ENCODE measurements around the gene TMEM87B. TPM values are rescaled to one million over a fixed set of nuclear protein-coding genes. Genes with fewer than 3 reads are reported as not detected.

Gene TMEM87B
- total RNA-seq, 1 experiment from 2014 or later = 14.8 TPM

- DNase-seq (ENCODE audit: low read depth, low spot score) (no peak), ATAC-seq (no peak)
- intact Hi-C loops (cut with micrococcal nuclease) = no loop called here
- no peaks in the 10 kb centered on the region for H3K9me2 ChIP-seq (ENCODE audit: insufficient read depth)
- H3K4me2 ChIP-seq (ENCODE audit: low read length) = no peak overlapping the region
- no peaks in the 10 kb centered on the region for H3K79me2 ChIP-seq (ENCODE audit: insufficient read depth, low read length)
- RAD21 ChIA-PET (ENCODE audit: low non-redundant PET in 1 of 2, low total read pairs in 2 of 2, uncharacterized antibody in 2 of 2, unreplicated experiment in 2 of 2) = no interaction called here
- H3K9ac ChIP-seq (ENCODE audit: low read length) = no peak overlapping the region
- H3K4me3 ChIP-seq (replicated peaks in 1 of 2; ENCODE audit: low read depth in 1 of 2, low read length in 2 of 2) = no peak overlapping the region
- no peaks in the 10 kb centered on the region for H3K27me3 ChIP-seq (ENCODE audit: insufficient read depth, low read length)
- CTCF ChIA-PET = no interaction called here
- no peaks in the 10 kb centered on the region for H3K4me1 ChIP-seq (ENCODE audit: control insufficient read depth in 1 of 2, insufficient read depth in 2 of 2, low read length in 2 of 2)
- H2AFZ ChIP-seq (ENCODE audit: low read depth, low read length, poor library complexity, severe bottlenecking) = no peak overlapping the region
- H4K20me1 ChIP-seq (ENCODE audit: insufficient read depth) = no peaks in the 10 kb centered on the region
- POLR2A ChIA-PET = no interaction called here
- no peak overlapping the region for H3K27ac ChIP-seq (ENCODE audit: low read depth, low read length)
- no peaks in the 10 kb centered on the region for H3K9me3 ChIP-seq (ENCODE audit: control insufficient read depth in 1 of 2, insufficient read depth in 1 of 2, low read depth in 1 of 2, low read length in 2 of 2)
- peaks cover 3 to 7% of the 10 kb centered on the region in 2 experiments; a peak in 2 of 4 replicates for H3K36me3 ChIP-seq (ENCODE audit: control insufficient read depth in 1 of 2, insufficient read depth in 2 of 2, low read length in 2 of 2)
- no peak for TF ChIP-seq ELF1 (IDR thresholded peaks at IDR 0.05; ENCODE audit: borderline replicate concordance, low read depth)
- no TSS peak for BruUV-seq (replicated peaks)
Measured at GRCh38 chr2:112095681-112096080, 40.6 kb downstream of the TMEM87B start.

GRCh38 chr2:112096098-112096497 is 41.0 kb downstream of the TMEM87B start:
- BruUV-seq (replicated peaks) = no TSS peak
- H3K4me3 ChIP-seq (replicated peaks in 1 of 2; ENCODE audit: low read depth in 1 of 2, low read length in 2 of 2) = no peak overlapping the region
- ChIA-PET POLR2A (no interaction called here), CTCF (no interaction called here), RAD21 (ENCODE audit: low non-redundant PET in 1 of 2, low total read pairs in 2 of 2, uncharacterized antibody in 2 of 2, unreplicated experiment in 2 of 2) (no interaction called here)
- H3K9me2 ChIP-seq (ENCODE audit: insufficient read depth) = no peaks in the 10 kb centered on the region
- TF ChIP-seq ELF1 (IDR thresholded peaks at IDR 0.05; ENCODE audit: borderline replicate concordance, low read depth) (no peak), JUND (IDR thresholded peaks at IDR 0.05) (no peak), EZH2 (IDR thresholded peaks at IDR 0.05) (no peak), POLR2AphosphoS5 (IDR thresholded peaks at IDR 0.05; ENCODE audit: low read depth, low read length) (no peak), SRF (IDR thresholded peaks at IDR 0.05; ENCODE audit: low read depth) (no peak), MAX (IDR thresholded peaks at IDR 0.05) (no peak), SP1 (IDR thresholded peaks at IDR 0.05; ENCODE audit: low read depth) (no peak), POLR2A (IDR thresholded peaks at IDR 0.05; ENCODE audit: borderline replicate concordance, extremely low read depth, insufficient read depth, insufficient read length) (no peak), RAD21 (IDR thresholded peaks at IDR 0.05; ENCODE audit: low read depth) (no peak), SIN3A (IDR thresholded peaks at IDR 0.05; ENCODE audit: low read depth) (no peak), EGR1 (IDR thresholded peaks at IDR 0.05; ENCODE audit: low read depth) (no peak), ZNF274 (IDR thresholded peaks at IDR 0.05; ENCODE audit: low read depth, low read length) (no peak), CEBPB (IDR thresholded peaks at IDR 0.05; ENCODE audit: low read depth) (no peak), CBX3 (IDR thresholded peaks at IDR 0.05; ENCODE audit: low read depth) (no peak), TCF7L2 (IDR thresholded peaks at IDR 0.05; ENCODE audit: borderline replicate concordance, extremely low read depth, insufficient read depth, insufficient read length) (no peak), ZFX (IDR thresholded peaks at IDR 0.05) (no peak)
- TF ChIP-seq, protein P1, sequence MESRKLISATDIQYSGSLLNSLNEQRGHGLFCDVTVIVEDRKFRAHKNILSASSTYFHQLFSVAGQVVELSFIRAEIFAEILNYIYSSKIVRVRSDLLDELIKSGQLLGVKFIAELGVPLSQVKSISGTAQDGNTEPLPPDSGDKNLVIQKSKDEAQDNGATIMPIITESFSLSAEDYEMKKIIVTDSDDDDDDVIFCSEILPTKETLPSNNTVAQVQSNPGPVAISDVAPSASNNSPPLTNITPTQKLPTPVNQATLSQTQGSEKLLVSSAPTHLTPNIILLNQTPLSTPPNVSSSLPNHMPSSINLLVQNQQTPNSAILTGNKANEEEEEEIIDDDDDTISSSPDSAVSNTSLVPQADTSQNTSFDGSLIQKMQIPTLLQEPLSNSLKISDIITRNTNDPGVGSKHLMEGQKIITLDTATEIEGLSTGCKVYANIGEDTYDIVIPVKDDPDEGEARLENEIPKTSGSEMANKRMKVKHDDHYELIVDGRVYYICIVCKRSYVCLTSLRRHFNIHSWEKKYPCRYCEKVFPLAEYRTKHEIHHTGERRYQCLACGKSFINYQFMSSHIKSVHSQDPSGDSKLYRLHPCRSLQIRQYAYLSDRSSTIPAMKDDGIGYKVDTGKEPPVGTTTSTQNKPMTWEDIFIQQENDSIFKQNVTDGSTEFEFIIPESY (IDR thresholded peaks at IDR 0.05; ENCODE audit: extremely low read depth, insufficient replicate concordance, low read length) = no peak
- TF ChIP-seq, protein P2, sequence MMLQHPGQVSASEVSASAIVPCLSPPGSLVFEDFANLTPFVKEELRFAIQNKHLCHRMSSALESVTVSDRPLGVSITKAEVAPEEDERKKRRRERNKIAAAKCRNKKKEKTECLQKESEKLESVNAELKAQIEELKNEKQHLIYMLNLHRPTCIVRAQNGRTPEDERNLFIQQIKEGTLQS (IDR thresholded peaks at IDR 0.05) = no peak
- TF ChIP-seq, protein P3, sequence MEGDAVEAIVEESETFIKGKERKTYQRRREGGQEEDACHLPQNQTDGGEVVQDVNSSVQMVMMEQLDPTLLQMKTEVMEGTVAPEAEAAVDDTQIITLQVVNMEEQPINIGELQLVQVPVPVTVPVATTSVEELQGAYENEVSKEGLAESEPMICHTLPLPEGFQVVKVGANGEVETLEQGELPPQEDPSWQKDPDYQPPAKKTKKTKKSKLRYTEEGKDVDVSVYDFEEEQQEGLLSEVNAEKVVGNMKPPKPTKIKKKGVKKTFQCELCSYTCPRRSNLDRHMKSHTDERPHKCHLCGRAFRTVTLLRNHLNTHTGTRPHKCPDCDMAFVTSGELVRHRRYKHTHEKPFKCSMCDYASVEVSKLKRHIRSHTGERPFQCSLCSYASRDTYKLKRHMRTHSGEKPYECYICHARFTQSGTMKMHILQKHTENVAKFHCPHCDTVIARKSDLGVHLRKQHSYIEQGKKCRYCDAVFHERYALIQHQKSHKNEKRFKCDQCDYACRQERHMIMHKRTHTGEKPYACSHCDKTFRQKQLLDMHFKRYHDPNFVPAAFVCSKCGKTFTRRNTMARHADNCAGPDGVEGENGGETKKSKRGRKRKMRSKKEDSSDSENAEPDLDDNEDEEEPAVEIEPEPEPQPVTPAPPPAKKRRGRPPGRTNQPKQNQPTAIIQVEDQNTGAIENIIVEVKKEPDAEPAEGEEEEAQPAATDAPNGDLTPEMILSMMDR (IDR thresholded peaks at IDR 0.05 in 2 of 3, conservative IDR thresholded peaks at IDR 0.05 in 1 of 3; ENCODE audit: borderline replicate concordance in 1 of 3, insufficient read depth in 1 of 3, low read depth in 2 of 3, low read length in 2 of 3) = no peak
- no peak for DNase-seq (ENCODE audit: low read depth, low spot score)
- H2AFZ ChIP-seq (ENCODE audit: low read depth, low read length, poor library complexity, severe bottlenecking) = no peak overlapping the region
- no peaks in the 10 kb centered on the region for H4K20me1 ChIP-seq (ENCODE audit: insufficient read depth)
- no peaks in the 10 kb centered on the region for H3K9me3 ChIP-seq (ENCODE audit: control insufficient read depth in 1 of 2, insufficient read depth in 1 of 2, low read depth in 1 of 2, low read length in 2 of 2)
- no peaks in the 10 kb centered on the region for H3K79me2 ChIP-seq (ENCODE audit: insufficient read depth, low read length)
- peaks cover 3 to 7% of the 10 kb centered on the region in 2 experiments; a peak in 2 of 4 replicates for H3K36me3 ChIP-seq (ENCODE audit: control insufficient read depth in 1 of 2, insufficient read depth in 2 of 2, low read length in 2 of 2)
- H3K4me2 ChIP-seq (ENCODE audit: low read length) = no peak overlapping the region
- no peak overlapping the region for H3K9ac ChIP-seq (ENCODE audit: low read length)
- no peak overlapping the region for H3K27ac ChIP-seq (ENCODE audit: low read depth, low read length)
- no peak for ATAC-seq
- intact Hi-C loops (cut with micrococcal nuclease) = no loop called here
- no peaks in the 10 kb centered on the region for H3K27me3 ChIP-seq (ENCODE audit: insufficient read depth, low read length)
- no peaks in the 10 kb centered on the region for H3K4me1 ChIP-seq (ENCODE audit: control insufficient read depth in 1 of 2, insufficient read depth in 2 of 2, low read length in 2 of 2)

Measured in HCT116 (cell line).